Measurements from ENCODE around the gene KRT26.

- TF ChIP-seq TAF1 (IDR thresholded peaks at IDR 0.05; ENCODE audit: borderline replicate concordance, low read depth, low read length) (no peak), POLR2A (IDR thresholded peaks at IDR 0.05; ENCODE audit: low read depth, low read length) (no peak), POLR2AphosphoS5 (IDR thresholded peaks at IDR 0.05; ENCODE audit: low read depth, low read length) (no peak)
Measured at GRCh38 chr17:40812639-40813038, 40.6 kb upstream of the KRT26 start.
